Measurements from ENCODE around the gene UBE3C.

UBE3C gene

DNA sequence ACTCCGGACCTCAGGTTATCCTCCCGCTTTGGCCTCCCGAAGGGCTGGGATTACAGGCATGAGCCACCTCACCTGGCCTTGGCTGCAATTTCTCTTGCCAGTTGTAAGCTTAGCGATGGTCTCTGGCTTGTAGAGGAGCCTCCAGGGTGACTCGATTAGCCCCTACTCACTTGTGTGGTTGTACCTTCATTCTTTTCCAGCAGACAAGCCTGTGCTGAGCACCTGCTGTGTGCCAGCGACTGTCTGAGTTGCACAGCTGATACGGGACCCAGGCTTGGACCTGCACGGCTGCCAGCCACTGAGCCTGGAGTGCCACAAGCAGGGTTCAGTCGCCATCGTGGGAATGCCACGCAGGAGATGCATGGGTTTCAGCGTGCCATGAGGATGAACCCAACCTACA lies 156.0 kb downstream of the UBE3C start:
- no peak for DNase-seq (ENCODE audit: low spot score)

DNA sequence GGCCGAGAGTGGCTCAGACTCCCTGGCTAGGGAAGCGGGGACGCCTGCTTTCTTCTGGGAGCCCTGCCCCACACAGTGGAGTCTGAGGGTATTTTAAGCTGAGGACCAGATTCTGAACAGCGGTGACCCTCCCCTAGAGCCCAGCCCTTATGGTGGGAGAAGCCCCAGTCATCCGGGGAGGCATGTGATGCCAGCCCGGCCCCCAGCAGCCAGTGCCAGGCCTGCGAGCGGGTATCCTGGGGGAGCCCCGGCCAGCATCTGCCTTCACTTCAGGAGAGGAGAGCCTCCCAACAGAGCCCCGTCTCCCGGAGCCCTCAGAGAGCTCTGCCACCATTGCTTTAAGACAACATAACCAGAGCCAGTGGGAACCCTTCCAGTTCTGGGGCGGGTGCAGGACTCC lies 156.6 kb downstream of the UBE3C start:
- DNase-seq (ENCODE audit: low spot score): no peak

DNA sequence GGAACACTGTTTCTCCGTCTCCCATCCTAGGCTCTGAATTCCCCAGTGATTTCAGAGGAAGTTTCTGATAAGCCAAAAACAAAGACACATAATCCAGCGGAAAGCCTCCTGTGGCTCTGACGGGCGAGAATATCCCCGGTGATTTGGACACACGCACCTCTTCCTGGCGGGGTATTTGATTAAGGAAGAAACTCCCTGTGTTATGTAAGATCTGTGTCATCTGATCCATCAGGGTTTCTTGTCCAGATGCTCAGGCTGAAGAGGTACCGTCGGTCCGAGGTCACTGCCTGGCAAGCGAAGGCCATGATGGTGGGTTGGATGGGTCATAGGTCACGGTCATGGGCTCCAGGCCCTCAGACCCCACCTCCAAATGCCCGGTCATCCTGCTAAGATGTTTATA lies 158.5 kb downstream of the UBE3C start:
- DNase-seq (ENCODE audit: low spot score): no peak

DNA sequence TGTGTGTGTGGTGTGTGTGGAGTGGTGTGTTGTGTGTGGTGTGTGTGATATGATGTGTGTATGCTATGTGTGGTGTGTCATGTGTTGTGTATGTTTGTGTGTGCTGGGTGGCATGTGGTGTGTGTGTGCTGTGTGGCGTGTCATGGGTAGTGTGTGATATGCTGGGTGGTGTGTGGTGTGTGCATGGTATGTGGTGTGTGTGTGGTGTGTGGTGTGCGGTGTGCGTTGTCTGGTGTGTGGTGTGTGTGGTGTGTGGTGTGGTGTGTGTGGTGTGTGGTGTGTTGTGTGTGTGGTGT lies 160.5 kb downstream of the UBE3C start:
- no peak for DNase-seq (ENCODE audit: low spot score)

DNA sequence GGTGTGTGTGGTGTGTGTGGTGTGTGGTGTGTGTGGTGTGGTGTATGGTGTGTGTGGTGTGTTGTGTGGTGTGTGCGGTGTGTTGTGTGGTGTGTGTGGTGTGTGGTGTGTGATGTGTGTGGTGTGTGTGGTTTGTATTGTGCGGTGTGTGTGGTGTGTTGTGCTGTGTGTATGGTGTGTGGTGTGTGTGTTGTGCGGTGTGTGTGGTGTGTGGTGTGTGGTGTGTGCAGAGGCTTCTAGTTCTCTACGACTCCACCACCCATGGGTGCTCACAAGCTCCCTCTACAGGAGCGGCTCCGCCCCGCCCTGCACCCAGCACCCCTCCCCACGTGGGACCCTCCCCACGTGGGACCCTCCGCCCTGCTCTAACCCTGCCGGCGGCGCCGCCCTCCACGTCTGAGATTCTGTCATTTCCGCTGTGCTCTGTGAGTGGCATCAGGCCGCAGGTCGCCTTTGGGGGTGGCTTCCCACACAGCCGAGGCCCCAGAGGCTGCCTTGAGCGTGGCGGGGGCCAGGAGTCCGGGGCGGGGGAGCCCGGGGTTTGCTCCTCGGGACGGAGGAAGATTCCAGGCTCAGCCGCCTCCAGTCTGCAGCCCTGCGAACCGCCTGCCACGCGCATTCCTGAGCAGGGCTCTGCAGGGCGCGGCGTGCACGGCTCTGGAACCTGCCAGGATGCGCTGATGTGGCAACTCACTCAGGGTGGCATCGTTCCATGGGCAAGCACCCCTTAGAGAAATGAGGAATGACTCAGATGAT lies 161.1 kb downstream of the UBE3C start:
- peak; percentile 43 for DNase-seq (ENCODE audit: low spot score)

DNA sequence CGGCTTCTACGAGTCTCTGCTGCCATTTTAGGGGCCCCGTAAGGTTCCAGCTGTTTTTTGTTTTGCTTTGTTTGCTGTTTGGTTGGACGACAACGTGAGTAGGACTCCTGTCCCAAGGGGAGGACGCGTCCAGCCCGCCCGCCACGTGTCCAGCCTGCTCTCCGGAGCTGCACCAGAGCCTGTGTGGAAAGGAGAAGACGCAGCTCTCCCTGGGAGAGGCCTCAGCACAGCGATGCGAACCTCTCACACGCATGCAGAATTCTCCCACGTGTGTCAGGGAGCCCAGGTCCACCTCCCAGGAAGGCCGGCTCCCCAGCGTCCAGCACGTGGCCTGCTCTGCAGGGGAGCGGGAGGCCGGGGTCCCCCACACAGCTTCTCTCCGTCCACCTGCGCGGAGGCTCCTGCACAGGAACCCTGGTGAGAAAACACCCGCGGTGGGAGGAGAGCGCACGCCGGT lies 161.7 kb downstream of the UBE3C start:
- DNase-seq (ENCODE audit: low spot score): no peak

DNA sequence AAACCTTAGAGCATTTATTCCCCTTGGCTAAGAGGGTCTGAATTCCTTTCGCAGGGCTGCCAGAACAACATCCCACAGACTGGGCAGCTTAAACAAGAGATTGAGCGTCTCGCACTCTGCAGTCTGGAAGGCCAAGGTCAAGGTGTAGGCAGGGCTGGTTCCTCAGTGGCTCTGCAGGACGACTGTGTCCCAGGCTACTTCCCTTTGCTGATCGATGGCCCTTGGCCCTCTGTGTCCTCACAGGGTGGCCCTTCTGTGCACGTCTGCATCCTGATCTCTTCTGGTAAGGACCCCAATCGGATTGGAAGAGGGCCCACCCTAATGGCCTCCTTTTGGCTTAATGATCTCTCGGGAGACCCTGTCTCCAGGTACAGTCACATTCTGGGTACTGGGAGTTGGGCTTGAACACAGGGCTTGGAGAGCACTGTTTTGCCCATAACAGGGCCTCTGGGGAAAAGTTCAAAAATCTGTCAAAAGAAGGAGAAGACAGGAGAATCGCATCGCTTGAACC lies 162.9 kb downstream of the UBE3C start:
- DNase-seq (ENCODE audit: low spot score): no peak

DNA sequence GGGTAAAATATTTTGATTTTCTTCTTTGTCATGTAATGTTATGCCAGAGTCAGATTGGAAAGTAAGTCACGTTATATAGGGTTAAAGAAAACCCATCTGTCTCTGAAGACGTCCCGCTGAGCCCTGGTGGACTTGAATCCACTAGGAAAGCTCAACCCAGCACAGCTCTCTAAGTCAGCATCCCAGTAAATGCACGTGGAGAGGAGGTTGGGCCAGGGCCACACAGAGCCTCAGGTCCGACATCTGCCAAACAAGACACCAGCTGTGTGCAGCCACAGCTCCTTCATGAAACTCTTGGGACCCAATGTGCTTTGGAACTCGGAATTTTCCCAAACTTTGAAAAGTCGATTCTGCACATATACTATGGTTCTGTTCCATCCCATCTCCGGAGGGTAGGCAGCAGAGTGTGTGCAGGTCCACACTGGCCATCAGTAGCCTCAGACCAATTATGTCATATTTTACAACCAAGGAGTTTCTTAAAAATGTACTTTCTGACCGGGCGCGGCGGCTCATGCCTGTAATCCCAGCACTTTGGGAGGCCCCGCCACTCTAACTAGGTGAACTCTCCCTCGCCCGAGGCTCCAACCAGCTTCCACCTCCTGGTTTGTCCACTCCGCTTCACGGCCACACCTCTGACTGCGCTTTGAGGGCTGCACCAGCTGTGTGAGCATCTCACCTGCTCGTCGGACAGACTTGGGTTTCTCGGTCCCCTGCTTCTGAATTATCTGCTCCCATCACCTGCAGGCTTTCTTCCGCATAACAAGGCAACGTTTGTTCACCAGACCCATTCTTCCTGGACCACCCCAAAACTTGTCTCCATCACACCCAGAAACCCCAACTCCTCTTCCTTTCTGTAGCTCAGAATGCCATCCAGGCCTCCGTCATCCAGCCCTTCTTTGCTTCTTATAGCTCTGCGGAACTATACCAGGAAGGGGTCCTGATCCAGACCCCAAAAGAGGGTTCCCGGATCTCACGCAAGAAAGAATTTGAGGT lies 168.4 kb downstream of the UBE3C start:
- DNase-seq (ENCODE audit: low spot score): no peak

DNA sequence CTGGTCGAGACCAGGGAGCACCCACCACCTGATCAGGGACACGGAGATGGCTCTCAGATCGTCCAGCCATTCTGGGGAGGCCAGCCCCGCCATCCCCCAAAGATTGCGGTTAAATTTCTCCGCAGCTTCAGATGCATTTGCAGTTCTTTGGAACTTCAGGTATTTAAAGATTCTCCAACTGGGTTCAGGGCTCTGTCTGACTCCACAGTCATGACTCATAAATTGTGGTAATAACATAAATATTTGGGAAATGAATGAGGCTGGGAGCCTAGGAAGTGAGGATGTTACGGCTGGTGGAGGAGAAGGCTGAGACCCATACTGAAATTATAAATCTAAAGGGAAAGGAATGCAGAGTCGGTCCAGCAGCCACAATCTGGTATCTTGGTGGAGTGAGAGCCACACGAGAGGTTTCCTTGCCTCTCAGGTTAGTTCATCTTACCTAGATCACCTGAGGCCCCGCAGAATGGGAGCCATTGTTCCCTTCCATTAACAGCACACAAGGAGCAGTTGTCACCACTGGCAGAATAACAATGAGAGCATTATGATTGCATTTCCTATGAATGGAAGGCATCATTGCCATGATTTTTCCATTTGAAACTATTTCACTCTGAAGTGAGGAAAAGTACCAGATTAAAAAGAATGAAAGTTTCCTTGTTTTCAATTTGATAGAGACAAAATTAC lies 171.4 kb downstream of the UBE3C start:
- DNase-seq (ENCODE audit: low spot score): no peak

DNA sequence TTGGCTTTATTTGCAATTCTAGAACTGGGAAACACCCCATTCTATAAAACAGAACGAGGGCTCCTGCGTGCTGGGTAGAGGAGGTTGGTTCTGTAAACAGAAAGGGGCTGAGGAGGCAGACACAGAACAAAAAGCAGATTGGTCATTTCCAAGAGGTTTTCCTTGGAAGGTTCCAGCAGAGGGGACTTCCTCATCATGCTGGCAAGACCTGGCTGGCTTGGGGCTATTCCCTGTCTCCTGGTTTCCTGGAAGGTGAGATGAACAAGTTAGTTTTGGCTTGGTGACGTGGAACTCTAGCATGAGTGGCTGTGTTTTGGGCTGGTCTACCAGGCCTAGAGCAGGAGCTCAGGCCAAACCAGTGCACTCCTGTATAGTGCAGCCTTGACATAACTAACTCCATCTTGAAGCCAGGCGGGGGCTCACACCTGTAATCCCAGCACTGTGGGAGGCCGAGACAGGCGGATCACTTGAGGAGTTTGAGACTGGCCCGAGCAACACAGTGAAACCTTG lies 172.0 kb downstream of the UBE3C start:
- DNase-seq (ENCODE audit: low spot score): no peak

DNA sequence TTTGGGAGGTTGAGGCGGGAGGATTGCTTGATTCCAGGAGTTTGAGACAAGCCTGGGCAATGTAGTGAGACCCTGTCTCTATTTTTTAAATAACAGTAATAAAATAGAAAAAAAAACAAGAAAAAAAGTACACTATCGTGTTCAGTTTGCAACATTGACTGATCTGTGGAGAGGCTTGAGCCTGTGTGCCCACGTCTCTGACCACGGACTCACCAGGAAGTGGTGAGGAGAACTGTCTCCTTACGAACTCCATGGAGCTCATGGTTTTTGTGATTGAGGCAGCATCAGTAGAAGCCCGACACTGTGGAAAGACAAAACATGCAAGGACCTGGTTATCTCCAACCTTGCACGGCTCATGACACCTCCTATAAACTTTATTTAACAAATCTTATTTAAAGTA lies 174.2 kb downstream of the UBE3C start:
- DNase-seq (ENCODE audit: low spot score): no peak

DNA sequence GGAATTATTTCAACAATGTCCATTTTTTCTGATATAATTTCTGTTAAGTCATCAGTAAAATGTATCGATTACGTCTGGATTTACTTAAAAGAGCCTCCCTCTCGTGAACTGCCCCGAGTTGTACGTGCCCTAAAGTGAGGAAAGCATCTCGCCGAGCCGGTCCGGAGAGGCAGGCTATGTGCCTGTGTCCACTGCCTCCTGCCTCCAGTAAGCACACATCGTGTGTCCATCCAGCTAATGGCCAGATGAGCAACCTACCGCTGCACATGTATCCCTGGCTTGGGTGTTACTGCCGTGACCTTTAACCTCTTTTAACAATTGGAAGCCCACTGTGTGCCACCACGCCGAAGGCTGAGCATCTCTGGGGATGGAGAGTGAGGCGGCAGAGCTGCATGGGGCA lies 174.9 kb downstream of the UBE3C start:
- DNase-seq (ENCODE audit: low spot score): no peak

DNA sequence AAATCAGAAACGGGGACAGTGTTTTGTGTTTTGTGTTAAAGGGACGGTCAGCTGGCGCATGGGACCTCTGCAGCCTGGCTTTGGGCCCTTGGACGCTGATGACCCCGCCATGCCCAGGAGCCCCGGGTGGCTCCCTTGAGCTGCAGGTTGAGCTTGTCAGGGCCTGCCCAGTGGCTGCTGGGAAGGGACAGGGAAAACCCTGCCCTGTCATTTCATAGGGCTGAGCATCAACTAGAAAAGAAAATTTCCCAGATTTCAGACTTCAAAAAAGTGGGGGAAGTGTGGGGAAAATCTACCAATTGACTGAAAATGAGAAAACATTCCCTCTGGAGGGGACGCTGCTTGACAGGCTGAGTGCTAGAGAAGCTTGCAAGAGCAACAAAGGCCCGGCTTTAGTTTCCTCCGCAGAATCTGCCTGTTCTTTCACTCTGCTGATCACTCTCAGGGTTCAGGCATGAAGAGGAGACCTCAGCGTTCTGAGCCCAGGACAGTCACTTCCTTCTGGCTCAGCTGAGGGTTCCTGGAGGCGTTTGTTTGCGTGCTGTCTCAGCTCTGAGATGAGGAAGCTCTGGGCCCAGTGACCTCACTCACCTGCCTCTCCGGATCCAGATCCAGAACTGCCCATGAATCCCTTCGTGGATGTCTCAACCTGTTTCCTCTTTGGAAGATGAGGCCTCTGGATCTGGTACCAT lies 179.4 kb downstream of the UBE3C start:
- DNase-seq (ENCODE audit: low spot score): no peak

Data from CD4-positive, alpha-beta T cell treated with Interleukin-2 at 100 ng/mL for 4 hours (primary cell).